Measurements from ENCODE around the gene TEX38. TPM values are rescaled to one million over a fixed set of nuclear protein-coding genes. Genes with fewer than 3 reads are reported as not detected.

Gene TEX38
- total RNA-seq, 6 donors from 2014 or later, result not detected

- Histone ChIP-seq H3K4me3 (no peak overlapping the region), H3K27me3 (no peaks in the 10 kb centered on the region), H3K4me1 (peaks cover 0 to 8% (median 0%) of the 10 kb centered on the region in 4 donors), H3K9me3 (no peaks in the 10 kb centered on the region), H3K27ac (no peak overlapping the region), H3K36me3 (peaks cover 0 to 47% (median 11%) of the 10 kb centered on the region in 4 donors)
- no peak for DNase-seq
- WGBS, 2 donors, result 87 to 91% methylated on average over 1 of the region's 1 CpG
- TF ChIP-seq EP300 (IDR thresholded peaks at IDR 0.05) (no peak), POLR2AphosphoS5 (IDR thresholded peaks at IDR 0.05) (no peak), CTCF (IDR thresholded peaks at IDR 0.05) (no peak), POLR2A (IDR thresholded peaks at IDR 0.05) (no peak)
- ATAC-seq (ENCODE audit: low FRiP score in 2 of 2), result no peak
These were observed 32.1 kb upstream of the TEX38 start for GRCh38 chr1:46639547-46639946.

GRCh38 chr1:46642115-46642680, 29.5 kb upstream of the TEX38 start:
- DNase-seq, result no peak
- ATAC-seq (ENCODE audit: low FRiP score in 2 of 2), result no peak
- Histone ChIP-seq H3K27me3 (no peaks in the 10 kb centered on the region), H3K4me3 (no peak overlapping the region), H3K36me3 (peaks cover 0 to 26% (median 3%) of the 10 kb centered on the region in 4 donors), H3K9me3 (no peaks in the 10 kb centered on the region), H3K4me1 (peaks cover 0 to 8% (median 0%) of the 10 kb centered on the region in 4 donors), H3K27ac (no peak overlapping the region)
- TF ChIP-seq POLR2AphosphoS5 (IDR thresholded peaks at IDR 0.05) (no peak), EP300 (IDR thresholded peaks at IDR 0.05) (no peak), POLR2A (IDR thresholded peaks at IDR 0.05) (no peak), CTCF (IDR thresholded peaks at IDR 0.05) (no peak)

GRCh38 chr1:46643368-46643775, 28.3 kb upstream of the TEX38 start:
- H3K4me1 ChIP-seq, result peaks cover 0 to 8% (median 0%) of the 10 kb centered on the region in 4 donors
- no peak overlapping the region for H3K27ac ChIP-seq
- H3K36me3 ChIP-seq, result peaks cover 0 to 38% (median 5%) of the 10 kb centered on the region in 4 donors
- TF ChIP-seq POLR2AphosphoS5 (IDR thresholded peaks at IDR 0.05) (no peak), EP300 (IDR thresholded peaks at IDR 0.05) (no peak), POLR2A (IDR thresholded peaks at IDR 0.05) (no peak), CTCF (IDR thresholded peaks at IDR 0.05) (no peak)
- no peak for ATAC-seq (ENCODE audit: low FRiP score in 2 of 2)
- H3K27me3 ChIP-seq, result no peaks in the 10 kb centered on the region
- H3K4me3 ChIP-seq, result no peak overlapping the region
- DNase-seq, result no peak
- no peaks in the 10 kb centered on the region for H3K9me3 ChIP-seq

GRCh38 chr1:46645815-46646214, 25.8 kb upstream of the TEX38 start:
- WGBS, 2 donors, result 83 to 87% methylated on average over 4 of the region's 4 CpGs
- Histone ChIP-seq H3K27me3 (no peaks in the 10 kb centered on the region), H3K4me1 (peaks cover 0 to 8% (median 0%) of the 10 kb centered on the region in 4 donors), H3K4me3 (no peak overlapping the region), H3K9me3 (peaks cover 0 to 6% (median 0%) of the 10 kb centered on the region in 4 donors), H3K36me3 (peaks cover 0 to 59% (median 15%) of the 10 kb centered on the region in 4 donors), H3K27ac (no peak overlapping the region)
- no peak for DNase-seq
- no peak for TF ChIP-seq POLR2AphosphoS5 (IDR thresholded peaks at IDR 0.05)
- TF ChIP-seq CTCF (IDR thresholded peaks at IDR 0.05), result no peak
- no peak for TF ChIP-seq POLR2A (IDR thresholded peaks at IDR 0.05)
- TF ChIP-seq EP300 (IDR thresholded peaks at IDR 0.05), result no peak
- ATAC-seq (ENCODE audit: low FRiP score in 2 of 2), result no peak

GRCh38 chr1:46646331-46646730, 25.3 kb upstream of the TEX38 start:
- 93 to 95% methylated on average over 1 of the region's 1 CpG for WGBS, 2 donors
- H3K4me1 ChIP-seq, result peaks cover 0 to 8% (median 0%) of the 10 kb centered on the region in 4 donors
- H3K27me3 ChIP-seq, result no peaks in the 10 kb centered on the region
- H3K4me3 ChIP-seq, result no peak overlapping the region
- H3K36me3 ChIP-seq, result peaks cover 0 to 59% (median 15%) of the 10 kb centered on the region in 4 donors
- ATAC-seq (ENCODE audit: low FRiP score in 2 of 2) (no peak), DNase-seq (no peak)
- no peak overlapping the region for H3K27ac ChIP-seq
- TF ChIP-seq EP300 (IDR thresholded peaks at IDR 0.05) (no peak), CTCF (IDR thresholded peaks at IDR 0.05) (no peak), POLR2A (IDR thresholded peaks at IDR 0.05) (no peak)
- H3K9me3 ChIP-seq, result peaks cover 0 to 6% (median 0%) of the 10 kb centered on the region in 4 donors
